HG02938 (cell line): ENCODE results near the gene RAB9A.

Experiments used
- ATAC-seq: cut with Tn5 transposase; IDR thresholded peaks from one replicate; pipeline ENCODE4 v1.9.1; 2021; ENCODE audit warnings: mild to moderate bottlenecking, moderate library complexity; ENCODE audit not compliant: unreplicated experiment

The RAB9A gene

DNA sequence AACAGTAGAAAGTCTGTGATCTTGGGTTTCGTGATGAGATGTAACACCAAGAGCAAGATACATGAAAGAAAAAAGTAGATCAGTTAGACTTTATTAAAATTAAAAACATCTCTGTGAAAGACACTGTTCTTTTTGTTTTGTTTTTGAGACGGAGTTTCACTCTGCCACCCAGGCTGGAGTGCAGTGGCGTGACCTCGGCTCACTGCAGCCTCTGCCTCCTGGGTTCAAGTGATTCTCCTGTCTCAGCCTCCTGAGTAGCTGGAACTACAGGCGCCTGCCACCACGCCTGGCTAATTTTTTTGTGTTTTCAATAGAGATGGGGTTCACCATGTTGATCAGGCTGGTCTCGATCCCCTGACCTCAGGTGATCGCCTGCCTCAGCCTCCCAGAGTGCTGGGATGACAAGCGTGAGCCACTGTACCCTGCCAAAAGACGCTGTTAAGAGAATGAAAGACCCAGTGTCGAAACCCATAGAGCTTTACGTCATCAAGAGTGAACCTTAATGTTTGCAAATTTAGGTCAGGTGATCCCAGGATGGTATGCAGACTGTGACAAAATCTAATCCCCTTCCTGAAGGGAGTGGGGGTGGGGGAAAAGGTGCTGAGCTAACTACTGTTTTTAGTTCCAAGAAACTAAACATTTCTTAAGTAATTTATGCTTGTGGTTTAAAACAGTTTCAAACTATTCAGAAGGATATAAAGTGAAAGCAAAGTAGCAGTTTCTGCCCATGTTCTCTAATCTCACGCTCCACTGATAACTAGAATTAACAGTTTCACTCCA lies 53.7 kb downstream of the RAB9A start:
- ATAC-seq = peak; percentile 89

DNA sequence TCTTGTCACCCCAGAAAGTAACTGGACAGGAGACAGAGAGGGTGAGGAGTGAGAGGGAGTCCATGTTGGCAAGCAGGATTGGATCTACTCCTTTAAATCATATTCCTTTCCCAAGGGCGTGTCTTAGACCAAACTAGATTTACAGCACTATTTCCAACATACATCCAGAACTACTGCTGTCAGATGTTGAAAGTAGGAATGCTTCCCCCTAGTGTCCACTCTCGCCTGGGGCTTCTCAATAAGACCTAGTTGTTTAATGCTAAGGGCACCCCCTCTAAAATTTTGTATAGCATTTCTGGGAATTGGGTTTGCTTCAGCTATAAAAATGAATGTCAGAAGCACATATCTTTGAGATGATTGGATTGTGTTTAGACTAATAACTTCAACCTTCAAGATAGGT lies 58.9 kb downstream of the RAB9A start:
- no peak for ATAC-seq

DNA sequence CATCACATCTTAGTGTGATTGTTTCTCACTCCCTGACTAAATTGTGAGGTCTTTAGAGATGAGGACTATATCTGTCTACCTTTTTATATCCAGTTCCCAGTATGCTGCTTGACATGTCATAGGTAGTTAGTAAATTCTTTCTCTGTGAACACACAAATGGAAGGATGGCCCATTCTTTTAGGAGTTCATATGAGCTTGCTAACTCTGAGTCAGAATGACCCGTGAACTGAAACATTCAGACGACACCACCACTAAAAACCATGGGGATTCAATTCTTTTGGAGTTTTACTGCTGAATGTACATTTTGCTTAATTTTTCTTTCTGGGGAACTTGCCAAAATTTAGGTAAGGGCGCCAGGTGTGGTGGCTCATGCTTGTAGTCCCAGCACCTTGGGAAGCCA lies 59.6 kb downstream of the RAB9A start:
- no peak for ATAC-seq

DNA sequence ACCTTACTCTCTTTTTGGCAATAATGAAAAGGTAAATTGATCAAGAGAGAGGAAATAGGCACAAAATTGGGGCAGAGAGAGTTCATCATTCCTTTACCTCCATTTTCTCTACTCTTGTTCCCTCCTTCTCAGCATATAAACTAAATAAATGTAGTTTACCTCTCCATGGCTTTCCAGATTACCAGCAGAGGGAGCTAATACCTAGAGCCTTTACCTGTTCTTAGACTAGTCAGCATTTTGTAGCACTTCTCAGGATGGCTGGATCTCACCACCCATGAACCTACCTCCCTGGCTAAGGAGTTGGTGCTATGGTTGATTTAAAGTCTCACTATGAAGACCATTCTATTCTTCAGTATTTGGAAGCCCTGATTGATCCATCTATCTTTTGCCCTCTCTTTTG lies 61.3 kb downstream of the RAB9A start:
- ATAC-seq = no peak

DNA sequence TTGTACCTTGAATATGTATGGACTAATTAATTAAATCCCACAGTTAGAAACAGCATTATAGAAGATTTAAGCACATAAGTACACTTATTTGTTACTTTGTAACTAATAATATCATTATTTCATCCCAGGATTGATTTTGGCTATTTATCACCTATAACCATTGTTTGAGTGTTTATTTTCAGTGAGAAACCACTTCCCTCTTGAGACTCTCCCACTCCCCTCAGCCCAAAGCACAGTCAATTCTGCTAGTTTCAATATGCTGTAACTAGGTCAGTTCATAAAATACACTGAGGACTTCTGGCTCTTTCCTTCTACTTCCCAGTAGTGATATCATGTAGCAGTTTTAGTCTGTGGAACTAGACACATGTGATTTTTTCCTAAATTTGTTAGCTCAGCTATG lies 61.9 kb downstream of the RAB9A start:
- ATAC-seq = no peak

DNA sequence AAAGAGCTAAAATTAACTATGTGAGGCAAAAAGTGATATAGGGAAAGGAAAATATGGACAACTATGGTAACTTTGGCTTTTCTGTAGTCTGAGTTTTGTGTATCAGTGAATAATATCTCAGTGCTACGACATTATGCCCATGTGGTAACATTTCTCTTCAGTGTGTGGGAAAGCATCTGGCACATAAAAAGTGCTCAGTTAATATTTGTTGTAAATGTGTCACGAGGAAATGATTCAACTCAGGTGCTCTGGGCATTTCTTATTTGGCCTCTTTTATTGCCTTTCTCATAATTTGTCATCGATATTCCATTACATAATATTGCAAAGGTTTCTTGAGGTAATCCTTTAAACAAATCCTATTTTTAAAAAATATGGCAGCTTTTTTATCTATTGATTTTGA lies 63.2 kb downstream of the RAB9A start:
- no peak for ATAC-seq

DNA sequence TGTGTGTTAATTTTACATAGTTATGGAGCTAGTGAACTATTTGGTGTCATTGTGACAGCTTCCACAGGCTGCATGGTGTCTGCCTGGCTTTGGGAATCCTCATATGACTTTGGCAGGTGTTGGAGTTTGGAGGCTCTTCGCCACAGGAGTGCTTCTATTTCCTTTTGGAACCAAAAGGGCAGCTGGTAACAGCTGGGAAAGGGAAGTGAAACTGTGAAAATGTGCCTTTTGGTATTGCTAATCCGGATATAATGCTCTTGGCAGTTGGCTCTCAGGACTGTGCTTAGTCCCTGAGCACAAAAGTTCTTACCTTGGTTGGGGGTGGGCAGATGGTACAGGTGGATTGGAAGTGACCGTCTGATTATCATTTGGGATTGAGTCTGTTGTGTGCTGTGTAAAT lies 63.7 kb downstream of the RAB9A start:
- ATAC-seq = peak; percentile 52

DNA sequence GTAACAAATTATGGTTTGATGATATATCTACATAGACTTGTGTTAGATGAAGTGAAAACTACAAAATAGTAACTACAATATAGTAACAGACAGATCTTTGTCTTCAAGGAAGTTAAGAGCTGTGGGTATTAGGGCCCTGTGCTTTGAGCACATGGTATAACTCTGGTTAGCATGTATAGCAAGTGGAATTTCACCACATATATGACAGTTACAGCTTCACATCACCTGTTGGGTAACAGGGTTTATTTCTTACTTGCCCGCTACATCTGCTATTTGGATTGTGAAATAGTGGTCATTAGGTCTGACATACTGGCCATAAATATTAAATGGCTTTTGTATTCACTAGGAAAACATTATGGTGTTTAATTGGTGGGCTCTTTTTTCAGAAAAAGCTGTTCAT lies 65.8 kb downstream of the RAB9A start:
- no peak for ATAC-seq

DNA sequence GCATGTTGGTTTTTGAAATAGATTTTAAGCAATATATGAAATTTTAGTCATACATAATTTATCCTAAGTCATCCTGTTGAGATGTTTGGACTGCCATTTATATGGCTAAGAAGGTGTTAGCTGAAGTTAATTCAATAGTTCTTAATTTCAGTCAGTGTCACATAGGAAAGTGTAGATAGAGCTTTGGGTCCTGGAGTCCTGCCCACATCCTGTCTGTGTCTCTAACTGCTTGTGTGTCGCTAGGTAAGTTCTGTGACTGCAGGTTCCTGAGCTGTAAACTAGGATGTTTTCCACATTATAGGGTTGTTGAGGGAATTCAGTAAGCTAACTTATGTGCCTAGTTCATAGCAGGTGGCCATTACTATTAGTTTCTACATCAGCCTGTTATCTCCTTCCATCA lies 66.3 kb downstream of the RAB9A start:
- ATAC-seq = no peak

DNA sequence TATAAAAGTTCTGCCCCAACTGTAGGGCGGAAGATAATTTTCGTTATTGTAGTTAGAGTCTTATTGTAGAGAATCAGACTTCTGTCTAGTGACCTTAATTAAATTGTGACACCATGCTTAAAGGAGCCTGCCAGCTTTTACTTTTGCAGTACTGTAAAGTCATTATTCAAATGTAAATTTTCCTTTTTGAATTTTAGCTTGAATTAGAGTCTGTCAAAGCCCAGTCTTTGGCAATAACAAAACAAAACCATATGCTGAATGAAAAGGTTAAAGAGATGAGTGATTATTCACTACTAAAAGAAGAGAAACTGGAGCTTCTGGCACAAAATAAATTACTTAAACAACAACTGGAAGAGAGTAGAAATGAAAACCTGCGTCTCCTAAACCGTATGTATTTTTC lies 67.5 kb downstream of the RAB9A start:
- ATAC-seq = no peak

DNA sequence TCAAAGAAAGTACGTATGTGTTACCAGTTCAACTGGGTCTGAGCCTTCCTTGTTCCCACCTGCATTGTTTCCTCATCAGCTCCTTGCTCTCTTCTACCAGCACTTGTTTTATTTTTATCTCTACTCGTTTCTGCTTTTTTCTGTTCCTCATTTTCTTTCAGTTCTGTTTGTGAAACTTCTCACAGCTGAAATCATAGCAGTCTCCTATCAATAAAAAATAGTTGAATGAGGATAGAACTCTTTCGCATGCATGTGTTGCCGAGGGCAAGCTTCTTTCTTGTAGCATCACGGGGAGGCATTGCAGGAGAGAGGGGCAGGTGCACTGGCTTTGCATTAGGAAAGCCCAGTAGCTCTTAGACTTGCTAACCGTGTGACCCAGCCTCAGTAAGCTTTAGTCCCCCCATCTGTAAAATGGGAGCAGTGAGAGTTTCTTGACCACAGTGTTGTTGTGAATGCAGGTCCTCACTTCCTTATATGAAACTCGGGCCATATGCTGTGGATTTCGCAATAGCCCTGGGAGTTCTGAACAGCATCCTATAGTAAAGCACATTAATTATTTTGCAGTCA lies 70.3 kb downstream of the RAB9A start:
- ATAC-seq = peak; percentile 62
